Testis (tissue), 2 donors: ENCODE results near the gene DMD.

Source experiments
- POLR2A ChIP-seq: fragments of 450-650 bp; IDR thresholded peaks from one replicate; pipeline ENCODE4 v1.6.1; 2017; ENCODE audit warnings: antibody characterized with exemption, mild to moderate bottlenecking, moderate library complexity
- TF ChIP-seq, protein P1 (sequence below), 3 experiments: fragments of 450-650 bp in 2 of 3; fragments of 200-600 bp in 1 of 3; sonication (generic) in 1 of 3; IDR thresholded peaks; one replicate each; pipeline ENCODE4 v1.5.1; 2016 to 2019; ENCODE audit warnings: antibody characterized with exemption in 3 of 3, mild to moderate bottlenecking in 2 of 3, moderate library complexity in 1 of 3

DNA sequence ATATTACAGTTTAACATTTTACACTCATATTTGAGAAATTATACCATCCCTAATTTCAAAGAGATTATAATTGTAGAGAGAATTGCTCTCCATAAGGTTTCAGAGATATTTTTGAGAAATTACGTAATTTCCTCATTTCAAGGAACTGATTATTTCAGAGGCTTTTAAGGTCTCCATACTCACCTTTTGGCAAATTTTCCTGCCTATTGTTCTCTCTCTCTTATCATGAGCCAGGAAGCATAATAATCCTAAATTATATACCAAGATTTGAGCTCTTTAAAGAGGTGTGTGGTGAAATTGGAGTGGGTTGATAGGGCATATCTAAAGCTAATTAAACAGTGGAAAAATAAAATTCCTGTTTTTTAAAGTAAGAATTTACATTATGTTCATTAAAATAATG, 1890.6 kb downstream of the DMD start:
- TF ChIP-seq POLR2A = no peak
- TF ChIP-seq, protein P1, sequence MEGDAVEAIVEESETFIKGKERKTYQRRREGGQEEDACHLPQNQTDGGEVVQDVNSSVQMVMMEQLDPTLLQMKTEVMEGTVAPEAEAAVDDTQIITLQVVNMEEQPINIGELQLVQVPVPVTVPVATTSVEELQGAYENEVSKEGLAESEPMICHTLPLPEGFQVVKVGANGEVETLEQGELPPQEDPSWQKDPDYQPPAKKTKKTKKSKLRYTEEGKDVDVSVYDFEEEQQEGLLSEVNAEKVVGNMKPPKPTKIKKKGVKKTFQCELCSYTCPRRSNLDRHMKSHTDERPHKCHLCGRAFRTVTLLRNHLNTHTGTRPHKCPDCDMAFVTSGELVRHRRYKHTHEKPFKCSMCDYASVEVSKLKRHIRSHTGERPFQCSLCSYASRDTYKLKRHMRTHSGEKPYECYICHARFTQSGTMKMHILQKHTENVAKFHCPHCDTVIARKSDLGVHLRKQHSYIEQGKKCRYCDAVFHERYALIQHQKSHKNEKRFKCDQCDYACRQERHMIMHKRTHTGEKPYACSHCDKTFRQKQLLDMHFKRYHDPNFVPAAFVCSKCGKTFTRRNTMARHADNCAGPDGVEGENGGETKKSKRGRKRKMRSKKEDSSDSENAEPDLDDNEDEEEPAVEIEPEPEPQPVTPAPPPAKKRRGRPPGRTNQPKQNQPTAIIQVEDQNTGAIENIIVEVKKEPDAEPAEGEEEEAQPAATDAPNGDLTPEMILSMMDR (IDR thresholded peaks at IDR 0.05) = no peak
